KMS-11 (cell line): ENCODE data around the gene TMEM72.

Source experiments
- H2AFZ ChIP-seq: fragments of 200-600 bp; sonication (generic); 2 replicates; pipeline ENCODE4 v1.6.1; 2016; ENCODE audit warnings: antibody characterized with exemption, mixed run types, low read depth
- H3K27ac ChIP-seq: fragments of 200-600 bp; sonication (generic); 2 replicates; pipeline ENCODE4 v1.6.1; 2016; ENCODE audit warnings: mild to moderate bottlenecking, mixed run types
- H3K27me3 ChIP-seq: fragments of 200-600 bp; sonication (generic); 2 replicates; pipeline ENCODE4 v1.6.1; 2017; ENCODE audit warnings: mild to moderate bottlenecking, low read depth, mixed run types, moderate library complexity; ENCODE audit not compliant: insufficient read depth
- H3K36me3 ChIP-seq: fragments of 200-600 bp; sonication (generic); 2 replicates; pipeline ENCODE4 v1.6.1; 2017; ENCODE audit warnings: mild to moderate bottlenecking, mixed run types; ENCODE audit not compliant: insufficient read depth
- H3K4me1 ChIP-seq: fragments of 200-600 bp; sonication (generic); 2 replicates; pipeline ENCODE4 v1.6.1; 2016; ENCODE audit warnings: mild to moderate bottlenecking, low read depth, mixed run types; ENCODE audit not compliant: poor library complexity, severe bottlenecking
- H3K4me2 ChIP-seq: fragments of 200-600 bp; sonication (generic); 2 replicates; pipeline ENCODE4 v1.7.0; 2016; ENCODE audit warnings: mild to moderate bottlenecking, mixed run types
- H3K4me3 ChIP-seq: fragments of 200-600 bp; sonication (generic); IDR thresholded peaks from 2 replicates; pipeline ENCODE4 v1.6.1; 2017; ENCODE audit warnings: low read depth, low read length, mixed read lengths; ENCODE audit not compliant: insufficient read depth
- H3K79me2 ChIP-seq: fragments of 200-600 bp; sonication (generic); 2 replicates; pipeline ENCODE4 v1.6.1; 2016; ENCODE audit warnings: low read depth, mixed run types; ENCODE audit not compliant: insufficient read depth
- H3K9ac ChIP-seq: fragments of 200-600 bp; sonication (generic); 2 replicates; pipeline ENCODE4 v1.6.1; 2016; ENCODE audit warnings: mild to moderate bottlenecking, mixed run types
- H4K20me1 ChIP-seq: fragments of 200-600 bp; sonication (generic); 2 replicates; pipeline ENCODE4 v1.6.1; 2016; ENCODE audit warnings: mild to moderate bottlenecking, mixed run types; ENCODE audit not compliant: insufficient read depth
- CTCF ChIP-seq: fragments of 200-600 bp; sonication (generic); conservative IDR thresholded peaks from 2 replicates; pipeline ENCODE4 v1.6.1; 2017; ENCODE audit warnings: low read depth, mild to moderate bottlenecking, antibody characterized with exemption, low read length, moderate library complexity, mixed read lengths

TMEM72 gene

GRCh38 chr10:44873160-44873559 lies 38.0 kb upstream of the TMEM72 start:
- no peak overlapping the region for H3K4me3 ChIP-seq
- H3K9ac ChIP-seq: no peak overlapping the region
- H4K20me1 ChIP-seq: no peaks in the 10 kb centered on the region
- H3K27me3 ChIP-seq: no peaks in the 10 kb centered on the region
- H3K4me2 ChIP-seq: no peak overlapping the region
- H3K27ac ChIP-seq: no peak overlapping the region
- no peaks in the 10 kb centered on the region for H3K79me2 ChIP-seq
- no peak for TF ChIP-seq CTCF
- H2AFZ ChIP-seq: no peak overlapping the region
- no peaks in the 10 kb centered on the region for H3K36me3 ChIP-seq
- no peaks in the 10 kb centered on the region for H3K4me1 ChIP-seq

- no peaks in the 10 kb centered on the region for H3K27me3 ChIP-seq
- H3K4me3 ChIP-seq: no peak overlapping the region
- no peaks in the 10 kb centered on the region for H3K36me3 ChIP-seq
- no peaks in the 10 kb centered on the region for H3K79me2 ChIP-seq
- H3K27ac ChIP-seq: no peak overlapping the region
- no peak overlapping the region for H3K4me2 ChIP-seq
- no peak overlapping the region for H3K9ac ChIP-seq
- peaks cover 10% of the 10 kb centered on the region for H3K4me1 ChIP-seq
- no peak for TF ChIP-seq CTCF
- no peak overlapping the region for H2AFZ ChIP-seq
- no peaks in the 10 kb centered on the region for H4K20me1 ChIP-seq
Observed at GRCh38 chr10:44874166-44874565, 37.0 kb upstream of the TMEM72 start.

GRCh38 chr10:44878706-44879530 lies 32.2 kb upstream of the TMEM72 start:
- no peak overlapping the region for H3K4me3 ChIP-seq
- no peaks in the 10 kb centered on the region for H3K36me3 ChIP-seq
- peak overlapping the region; percentile 64; the same call in 1 of the 2 replicates for H2AFZ ChIP-seq
- H4K20me1 ChIP-seq: no peaks in the 10 kb centered on the region
- H3K9ac ChIP-seq: no peak overlapping the region; the same call in 1 of the 2 replicates
- H3K27me3 ChIP-seq: no peaks in the 10 kb centered on the region
- H3K4me1 ChIP-seq: peaks cover 36% of the 10 kb centered on the region
- peak overlapping the region; percentile 23; the same call in 1 of the 2 replicates for H3K4me2 ChIP-seq
- H3K79me2 ChIP-seq: no peaks in the 10 kb centered on the region
- no peak overlapping the region for H3K27ac ChIP-seq
- TF ChIP-seq CTCF: no peak

- Histone ChIP-seq H3K36me3 (no peaks in the 10 kb centered on the region), H4K20me1 (no peaks in the 10 kb centered on the region), H3K9ac (no peak overlapping the region), H3K27me3 (no peaks in the 10 kb centered on the region), H3K79me2 (no peaks in the 10 kb centered on the region), H3K27ac (no peak overlapping the region), H3K4me3 (no peak overlapping the region), H2AFZ (no peak overlapping the region), H3K4me1 (peaks cover 37% of the 10 kb centered on the region), H3K4me2 (0 out of 2 replicates have a peak overlapping the region, but pooled peaks have one; percentile 23)
- no peak for TF ChIP-seq CTCF
Observed at GRCh38 chr10:44879531-44879899, 31.6 kb upstream of the TMEM72 start.
